Thyroid gland (tissue), 4 donors: ENCODE data around the gene CD3D. TPM values are rescaled to one million over a fixed set of nuclear protein-coding genes. Genes with fewer than 3 reads are reported as not detected.

Source experiments
- DNase-seq, 2 donors: peaks; one replicate each; pipeline ENCODE4 v3.0.0-alpha.2; 2019
- H3K27ac ChIP-seq, 3 donors: fragments of 200-600 bp; sonication (generic); 1 replicate in 2 of 3; 2 replicates in 1 of 3; pipeline ENCODE4 v1.5.1; 2016 to 2019; ENCODE audit warnings: mild to moderate bottlenecking in 1 of 3, moderate library complexity in 1 of 3
- H3K27me3 ChIP-seq: fragments of 200-600 bp; sonication (generic); one replicate; pipeline ENCODE4 v1.5.1; 2019
- H3K36me3 ChIP-seq, 2 donors: fragments of 200-600 bp; sonication (generic); one replicate each; pipeline ENCODE4 v1.5.1; 2016 to 2019
- H3K4me1 ChIP-seq, 2 donors: fragments of 200-600 bp; sonication (generic); one replicate each; pipeline ENCODE4 v1.5.1; 2017 to 2019
- H3K4me3 ChIP-seq, 3 donors: fragments of 200-600 bp; sonication (generic); replicated peaks in 1 of 3; 1 replicate in 2 of 3; 2 replicates in 1 of 3; pipeline ENCODE4 v1.5.1; 2016; ENCODE audit warnings: mild to moderate bottlenecking in 1 of 3
- H3K9me3 ChIP-seq: fragments of 200-600 bp; sonication (generic); one replicate; pipeline ENCODE4 v1.5.1; 2017
- POLR2A ChIP-seq, 2 donors: fragments of 450-650 bp; IDR thresholded peaks; one replicate each; pipeline ENCODE4 v1.6.1; 2017; ENCODE audit warnings: antibody characterized with exemption in 2 of 2, mild to moderate bottlenecking in 2 of 2, moderate library complexity in 1 of 2
- intact Hi-C: fragments of 100-400 bp; cut with DNase I; formaldehyde crosslinking; loops from one replicate; pipeline ENCODE4 v1.15.1; 2023
- small RNA-seq: library from RNA; depleted of rRNA; stranded (forward); fragments of <200 nt; gene quantifications from one replicate; pipeline ENCODE3, GENCODE V24; 2016
- total RNA-seq, 4 donors: library from RNA; depleted of rRNA; stranded (reverse); fragments of >200 nt; gene quantifications; one replicate each; pipeline ENCODE4 v1.2.3, GENCODE V29; 2016
- TF ChIP-seq, protein P1 (sequence below), 6 experiments: fragments of 200-600 bp in 3 of 6; fragments of 450-650 bp in 3 of 6; sonication (generic) in 3 of 6; IDR thresholded peaks; one replicate each; pipeline ENCODE4 v1.5.1; 2016 to 2019; ENCODE audit warnings: antibody characterized with exemption in 6 of 6, mild to moderate bottlenecking in 2 of 6, inconsistent platforms in 1 of 6, moderate library complexity in 1 of 6

The CD3D gene
- total RNA-seq, 4 donors from 2014 or later: 2.0 to 2.3 (median 2.1) TPM; not detected in 1

DNA sequence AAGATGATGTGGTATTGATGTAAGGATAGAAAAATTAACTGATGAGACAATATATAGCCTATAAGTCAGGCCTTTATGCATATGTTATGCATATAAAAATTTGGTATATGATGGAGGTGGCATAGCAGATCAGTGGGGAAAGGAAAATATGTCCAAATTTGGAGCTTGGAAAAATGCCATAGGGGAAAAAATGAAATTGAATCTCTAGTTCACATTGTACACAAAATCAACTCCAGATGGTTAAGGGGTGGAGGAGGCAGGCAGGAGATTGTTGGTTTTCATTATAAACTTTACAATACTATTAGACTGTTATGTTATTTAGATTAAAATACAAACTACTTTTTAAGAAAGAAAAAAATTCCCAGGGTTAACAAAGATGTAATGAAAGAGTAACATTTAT lies 53.1 kb downstream of the CD3D start:
- no peaks in the 10 kb centered on the region for H3K9me3 ChIP-seq
- H3K36me3 ChIP-seq: no peaks in the 10 kb centered on the region
- intact Hi-C loops: no loop called here
- H3K4me3 ChIP-seq: no peak overlapping the region
- no peaks in the 10 kb centered on the region for H3K4me1 ChIP-seq
- H3K27me3 ChIP-seq: no peaks in the 10 kb centered on the region
- no peak for DNase-seq
- TF ChIP-seq, protein P1, sequence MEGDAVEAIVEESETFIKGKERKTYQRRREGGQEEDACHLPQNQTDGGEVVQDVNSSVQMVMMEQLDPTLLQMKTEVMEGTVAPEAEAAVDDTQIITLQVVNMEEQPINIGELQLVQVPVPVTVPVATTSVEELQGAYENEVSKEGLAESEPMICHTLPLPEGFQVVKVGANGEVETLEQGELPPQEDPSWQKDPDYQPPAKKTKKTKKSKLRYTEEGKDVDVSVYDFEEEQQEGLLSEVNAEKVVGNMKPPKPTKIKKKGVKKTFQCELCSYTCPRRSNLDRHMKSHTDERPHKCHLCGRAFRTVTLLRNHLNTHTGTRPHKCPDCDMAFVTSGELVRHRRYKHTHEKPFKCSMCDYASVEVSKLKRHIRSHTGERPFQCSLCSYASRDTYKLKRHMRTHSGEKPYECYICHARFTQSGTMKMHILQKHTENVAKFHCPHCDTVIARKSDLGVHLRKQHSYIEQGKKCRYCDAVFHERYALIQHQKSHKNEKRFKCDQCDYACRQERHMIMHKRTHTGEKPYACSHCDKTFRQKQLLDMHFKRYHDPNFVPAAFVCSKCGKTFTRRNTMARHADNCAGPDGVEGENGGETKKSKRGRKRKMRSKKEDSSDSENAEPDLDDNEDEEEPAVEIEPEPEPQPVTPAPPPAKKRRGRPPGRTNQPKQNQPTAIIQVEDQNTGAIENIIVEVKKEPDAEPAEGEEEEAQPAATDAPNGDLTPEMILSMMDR (IDR thresholded peaks at IDR 0.05): no peak
- TF ChIP-seq POLR2A (IDR thresholded peaks at IDR 0.05): no peak
- no peak overlapping the region for H3K27ac ChIP-seq

Small RNA genes lying within 50 kb of the gene (small RNA-seq; reads per million reads assigned to genes)
- gene AP001582.1: not detected

Other genes with a start within 250 kb of the CD3D start
- 10 to 100 TPM in 2 of 4 donors, 1 to 10 TPM in 2; 5.5 to 15.7 (median 10.5) TPM for gene SCN4B, start 189.9 kb downstream of the CD3D start, total RNA-seq
- gene SCN2B, start 166.1 kb downstream of the CD3D start, total RNA-seq: under 1 TPM; 0.13 to 0.83 (median 0.31) TPM
- 1 to 10 TPM; 2.2 to 3.1 (median 2.6) TPM for gene JAML, start 117.7 kb downstream of the CD3D start, total RNA-seq
- 10 to 100 TPM in 3 of 4 donors, 1 to 10 TPM in 1; 6.9 to 15.3 (median 12.3) TPM for gene MPZL3, start 90.3 kb downstream of the CD3D start, total RNA-seq
- gene MPZL2, start 78.4 kb downstream of the CD3D start, total RNA-seq: 10 to 100 TPM; 40.3 to 92.7 (median 76.1) TPM
- 1 to 10 TPM; 3.0 to 4.3 (median 3.3) TPM for gene CD3E, start 38.0 kb downstream of the CD3D start, total RNA-seq
- gene CD3G, start 1.6 kb upstream of the CD3D start, total RNA-seq: 1 to 10 TPM; 1.2 to 4.3 (median 1.9) TPM
- 10 to 100 TPM; 42.7 to 57.3 (median 48.2) TPM for gene UBE4A, start 16.9 kb upstream of the CD3D start, total RNA-seq
- 100 to 1,000 TPM in 2 of 4 donors, 10 to 100 TPM in 2; 63.9 to 716 (median 170) TPM for gene ATP5MG, start 58.9 kb upstream of the CD3D start, total RNA-seq
- gene KMT2A, start 93.8 kb upstream of the CD3D start, total RNA-seq: 100 to 1,000 TPM in 2 of 4 donors, 10 to 100 TPM in 2; 74.5 to 175 (median 90.8) TPM
- 1 to 10 TPM in 1 of 4 donors, under 1 TPM in 1, not detected in 2; 0.78 to 4.9 TPM for gene TTC36, start 184.8 kb upstream of the CD3D start, total RNA-seq
- gene TMEM25, start 188.5 kb upstream of the CD3D start, total RNA-seq: 10 to 100 TPM; 26.5 to 58.2 (median 52.0) TPM
- gene IFT46, start 223.2 kb upstream of the CD3D start, total RNA-seq: 10 to 100 TPM; 35.5 to 91.1 (median 55.5) TPM
- 100 to 1,000 TPM; 103 to 157 (median 112) TPM for gene ARCN1, start 229.7 kb upstream of the CD3D start, total RNA-seq